ENCODE results near the gene SUGCT. TPM values are rescaled to one million over a fixed set of nuclear protein-coding genes. Genes with fewer than 3 reads are reported as not detected.
"Not testable (repeated sequence)": the region's sequence is repeated elsewhere in the genome, so short reads cannot be mapped to it uniquely, and the experiment has no call there.

SUGCT gene
- total RNA-seq, 1 donor from 2014 or later: 1.0 TPM

DNA sequence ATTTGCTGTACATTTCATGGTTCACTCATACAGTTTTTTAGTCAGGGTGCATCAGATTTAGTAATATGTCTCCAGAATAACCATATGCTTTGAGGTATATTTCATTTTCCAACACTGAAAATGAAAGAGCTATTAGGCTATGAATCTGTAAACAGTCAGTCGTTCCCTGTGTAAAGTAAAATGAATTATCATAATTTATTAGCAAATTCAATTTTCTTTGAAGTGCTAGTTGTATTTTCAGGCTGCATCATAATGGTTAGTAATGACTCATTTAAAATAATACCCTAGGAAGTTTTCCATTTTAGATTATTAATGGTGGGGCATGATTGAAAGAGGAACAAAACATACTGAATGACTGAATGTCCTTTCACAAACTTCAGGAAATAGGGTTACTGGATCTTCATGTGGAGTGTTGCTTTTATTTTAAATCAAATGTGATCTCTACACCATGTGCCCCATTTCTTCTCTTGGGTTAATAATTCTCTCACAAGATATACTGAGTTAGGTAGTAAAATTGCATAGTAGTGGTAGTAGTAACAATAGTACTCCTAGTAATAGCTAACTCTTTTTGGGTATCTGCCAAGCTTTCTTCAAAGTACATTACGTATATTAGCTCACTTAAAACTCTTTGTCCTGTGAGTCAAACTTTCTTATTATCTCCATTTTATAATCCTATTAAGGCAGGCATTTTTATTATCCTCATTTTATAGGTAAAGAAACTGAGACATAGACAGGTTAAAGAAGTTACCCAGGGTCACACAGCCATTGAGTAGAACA, 476.5 kb downstream of the SUGCT start:
- DNase-seq (ENCODE audit: low read depth in 2 of 2): no peak

DNA sequence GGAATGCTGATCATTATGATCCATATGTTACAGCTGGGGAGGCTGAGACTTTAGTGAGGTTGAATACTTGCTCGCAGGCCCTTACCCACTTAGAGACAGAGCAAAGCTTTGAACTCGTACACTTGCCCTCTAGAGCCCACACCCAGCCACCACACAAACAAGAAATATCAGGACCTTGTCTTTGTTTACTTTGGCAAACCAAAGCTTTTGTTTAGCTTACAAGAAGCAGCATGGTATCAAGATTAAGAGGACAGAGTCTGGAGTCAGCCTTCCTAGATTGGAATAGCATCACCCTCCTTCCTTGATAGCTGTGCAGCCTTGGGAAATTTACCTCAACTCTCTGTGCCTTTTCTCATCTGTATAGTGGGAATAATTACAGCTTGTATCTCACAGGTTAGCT, 477.5 kb downstream of the SUGCT start:
- DNase-seq (ENCODE audit: low read depth in 2 of 2): no peak

GRCh38 chr7:40619647-40620046, 484.8 kb downstream of the SUGCT start:
- no peak for DNase-seq (ENCODE audit: low read depth in 2 of 2)

DNA sequence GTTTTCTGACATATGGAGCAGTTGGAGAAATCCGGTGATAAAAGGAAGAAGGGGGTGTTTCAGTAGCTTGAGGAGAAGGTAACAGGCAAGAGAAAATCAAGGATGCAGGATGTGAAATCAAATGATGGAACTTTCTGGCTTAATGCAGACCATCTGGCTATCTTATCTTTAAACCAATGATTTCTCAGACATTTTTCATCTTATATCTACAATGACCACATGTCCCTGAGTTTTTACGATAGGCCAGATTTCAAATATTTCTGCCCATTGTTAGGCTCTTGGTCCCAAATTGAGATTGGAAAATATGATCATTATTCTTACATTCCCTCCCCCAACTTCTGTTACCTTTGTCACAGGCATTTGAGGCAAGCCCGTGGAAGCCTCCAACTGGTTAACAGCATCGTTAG, 486.8 kb downstream of the SUGCT start:
- no peak for DNase-seq (ENCODE audit: low read depth in 2 of 2)

GRCh38 chr7:40622941-40623501, 488.2 kb downstream of the SUGCT start:
- no peak for DNase-seq (ENCODE audit: low read depth in 2 of 2)

DNA sequence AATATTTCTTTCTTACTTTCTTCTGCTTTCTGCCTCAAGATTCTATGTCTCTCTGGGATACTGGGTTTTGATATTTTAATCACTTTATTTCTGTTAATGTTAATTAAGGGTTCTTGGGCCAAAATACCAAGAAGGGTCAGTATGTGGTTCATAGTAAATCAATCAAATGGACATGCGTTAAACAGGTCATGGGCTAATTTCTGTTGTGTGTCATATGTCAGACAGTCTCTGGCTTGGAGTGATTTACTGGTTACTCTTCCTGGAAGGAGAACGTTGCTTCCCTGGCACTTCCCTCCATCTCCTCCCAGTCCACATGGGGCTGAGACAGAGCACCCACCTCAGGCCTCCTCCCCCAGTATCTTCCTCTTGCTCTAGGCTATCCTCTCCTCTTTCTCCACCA, 489.1 kb downstream of the SUGCT start:
- no peak for DNase-seq (ENCODE audit: low read depth in 2 of 2)

DNA sequence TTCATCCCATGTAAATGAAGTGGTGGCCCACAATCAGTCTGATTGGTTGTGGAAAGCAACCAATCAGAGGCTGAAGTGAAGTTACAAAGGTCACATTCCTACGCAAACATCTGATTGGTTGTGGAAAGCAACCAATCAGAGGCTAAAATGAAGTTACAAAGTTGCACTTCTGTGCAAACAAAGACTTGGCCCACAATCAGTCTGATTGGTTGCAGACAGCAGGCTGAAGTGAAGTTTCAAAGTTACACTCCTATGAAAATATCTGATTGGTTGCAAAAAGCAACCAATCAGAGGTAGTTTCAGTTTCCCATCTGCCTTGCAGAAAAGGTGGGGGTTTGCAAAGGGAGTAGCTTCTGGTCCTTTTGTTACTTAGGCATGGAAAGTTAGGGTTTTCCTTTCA, 492.6 kb downstream of the SUGCT start:
- not testable (repeated sequence) for DNase-seq (ENCODE audit: low read depth in 2 of 2)

DNA sequence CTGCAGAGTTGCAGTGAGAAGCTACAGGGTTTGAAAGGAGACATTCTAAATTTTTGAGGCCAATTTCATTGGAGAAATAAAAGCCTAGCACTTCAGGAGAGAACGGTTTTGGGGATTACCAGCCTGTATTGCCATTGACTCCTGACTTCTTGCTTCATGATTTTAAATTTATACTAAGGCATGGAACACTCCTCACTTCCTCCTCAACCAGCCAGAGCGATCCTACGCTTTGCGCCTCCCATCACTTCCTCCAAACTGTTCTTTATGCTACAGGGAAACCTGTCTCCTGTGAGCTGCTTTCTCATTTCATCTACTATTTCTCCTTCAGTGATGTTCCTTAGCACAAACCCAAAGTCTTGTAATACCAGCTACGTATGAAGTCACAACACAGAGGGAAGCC, 495.1 kb downstream of the SUGCT start:
- DNase-seq (ENCODE audit: low read depth in 2 of 2): no peak

DNA sequence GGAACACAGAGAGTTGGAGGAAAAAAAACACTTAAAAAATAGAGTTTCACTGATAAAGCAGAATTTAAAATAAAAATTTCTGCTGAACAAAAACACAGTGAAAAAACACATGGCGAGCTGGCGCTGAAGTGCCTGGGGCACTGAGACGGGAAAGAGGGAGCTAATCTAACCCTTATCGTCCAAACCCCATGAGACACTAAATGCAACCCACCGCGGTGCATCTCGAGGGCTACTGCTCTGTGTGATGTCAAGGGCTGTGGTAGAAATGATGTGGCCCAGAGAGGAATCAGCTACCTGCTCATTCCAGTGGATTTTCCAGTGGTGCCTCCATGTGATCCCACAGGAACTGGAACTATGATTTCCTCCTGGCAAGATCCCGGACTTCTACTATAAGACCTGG, 499.3 kb downstream of the SUGCT start:
- DNase-seq (ENCODE audit: low read depth in 2 of 2): no peak

DNA sequence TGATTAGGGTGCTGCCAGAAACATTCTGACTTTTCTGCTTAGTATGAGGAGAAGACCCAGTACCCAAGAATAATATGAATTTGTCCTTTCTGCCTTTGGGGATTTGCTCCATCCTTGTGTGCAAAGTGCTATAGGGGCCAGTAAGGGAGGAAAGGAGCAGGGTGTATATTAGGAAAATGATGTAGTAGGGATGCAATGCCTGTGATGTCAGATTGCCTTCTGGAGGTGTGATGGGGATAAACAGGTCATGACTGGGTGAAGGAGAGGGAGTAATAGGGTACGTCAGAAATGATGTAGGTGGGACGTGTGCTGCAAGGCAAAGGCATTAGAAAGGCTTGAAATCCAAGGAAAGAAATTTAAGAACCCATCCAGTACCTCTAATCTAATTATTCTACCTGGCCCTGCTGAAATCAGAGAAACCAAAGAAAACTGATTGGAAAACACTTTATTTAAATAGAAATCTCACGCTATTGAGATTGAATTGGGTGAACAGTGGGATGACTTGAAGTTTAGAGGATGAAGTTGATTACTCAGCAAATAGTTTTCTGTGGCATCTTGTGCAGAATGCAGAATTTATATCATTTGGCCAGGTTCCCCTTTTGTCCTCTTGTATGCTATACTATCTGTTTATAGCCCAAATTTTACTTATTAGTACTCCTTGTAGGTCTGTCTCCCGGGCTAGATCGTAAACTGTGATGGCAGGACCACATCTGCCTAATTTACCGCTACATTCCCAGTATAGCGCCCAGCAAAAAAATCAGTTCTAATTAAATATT, 503.9 kb downstream of the SUGCT start:
- no peak for DNase-seq (ENCODE audit: low read depth in 2 of 2)

DNA sequence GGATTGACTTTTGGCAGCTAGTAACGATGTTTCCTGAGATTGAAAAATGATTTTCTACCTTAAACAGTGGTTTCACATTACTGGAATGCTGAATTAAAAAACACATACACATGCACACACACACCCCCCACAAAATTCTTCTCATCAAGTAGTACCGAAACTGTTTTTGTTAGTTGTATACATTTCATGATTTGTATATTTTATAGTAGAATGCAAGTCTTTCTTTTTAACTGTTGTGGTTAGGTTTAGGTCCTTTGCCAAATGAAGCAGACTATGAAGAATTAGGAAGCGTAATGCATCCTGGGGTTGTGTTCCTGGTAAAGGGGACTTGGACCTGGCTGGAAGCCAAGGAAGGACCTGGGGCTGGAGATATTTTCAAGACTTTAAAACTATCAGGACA, 505.8 kb downstream of the SUGCT start:
- DNase-seq (ENCODE audit: low read depth in 2 of 2): no peak

DNA sequence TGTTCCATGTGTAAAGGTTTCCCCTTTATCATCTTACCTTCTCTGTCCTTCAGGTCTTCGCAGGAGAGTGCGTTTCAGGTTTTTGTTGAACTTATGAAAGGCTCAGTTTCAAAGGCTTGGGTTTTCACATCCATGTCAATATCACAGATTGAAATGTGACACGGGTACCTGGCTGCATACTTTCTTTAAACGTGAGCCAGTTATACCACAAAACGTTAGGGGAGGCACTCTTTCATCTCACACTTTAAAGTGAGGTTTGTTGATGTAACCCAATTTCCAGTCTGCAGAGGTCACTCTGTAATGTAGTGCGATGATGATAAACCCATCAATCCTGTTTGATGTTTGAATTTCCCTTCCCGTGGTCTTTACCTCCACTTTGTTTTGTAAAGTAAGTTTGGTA, 506.9 kb downstream of the SUGCT start:
- no peak for DNase-seq (ENCODE audit: low read depth in 2 of 2)

GRCh38 chr7:40643664-40644063, 508.9 kb downstream of the SUGCT start:
- no peak for DNase-seq (ENCODE audit: low read depth in 2 of 2)

GRCh38 chr7:40644454-40645188, 509.8 kb downstream of the SUGCT start:
- no peak for DNase-seq (ENCODE audit: low read depth in 2 of 2)

- no peak for DNase-seq (ENCODE audit: low read depth in 2 of 2)
Observed at GRCh38 chr7:40645197-40645596, 510.4 kb downstream of the SUGCT start.

DNA sequence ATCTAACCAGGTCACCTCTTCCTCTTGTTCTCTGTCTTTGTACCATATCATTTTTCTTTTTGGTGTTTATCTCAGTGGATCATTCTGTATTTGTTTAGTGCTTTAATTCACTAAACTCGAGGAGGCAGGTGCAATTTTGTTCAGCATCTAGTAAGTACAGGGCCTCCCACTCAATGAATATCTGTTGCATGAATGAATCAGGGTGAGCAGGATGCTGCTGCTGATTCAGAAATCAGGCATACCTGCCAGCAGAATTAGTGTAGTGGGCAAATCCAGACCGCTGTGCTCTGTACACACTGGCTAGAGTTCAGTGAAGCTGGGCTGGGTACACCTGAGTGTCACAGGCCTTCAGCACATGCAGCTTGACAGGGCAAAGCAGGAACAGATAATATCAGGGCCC, 511.9 kb downstream of the SUGCT start:
- DNase-seq (ENCODE audit: low read depth in 2 of 2): no peak

DNA sequence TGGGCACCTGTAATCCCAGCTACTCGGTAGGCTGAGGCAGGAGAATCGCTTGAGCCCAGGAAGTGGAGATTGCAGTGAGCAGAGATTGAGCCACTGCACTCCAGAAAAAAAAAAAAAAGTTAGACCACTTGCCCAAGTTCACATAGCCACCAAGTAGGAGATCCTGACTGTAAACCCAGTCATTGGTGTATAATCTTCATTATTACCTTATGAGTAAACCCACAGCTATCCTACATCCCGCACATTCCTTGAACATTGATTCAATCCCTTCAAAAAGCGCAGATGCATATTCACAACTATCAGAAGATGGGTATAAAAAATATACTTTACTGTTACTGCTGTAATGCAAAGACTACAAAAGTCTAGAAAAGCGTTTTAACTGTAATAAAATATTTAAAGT, 512.9 kb downstream of the SUGCT start:
- no peak for DNase-seq (ENCODE audit: low read depth in 2 of 2)

DNA sequence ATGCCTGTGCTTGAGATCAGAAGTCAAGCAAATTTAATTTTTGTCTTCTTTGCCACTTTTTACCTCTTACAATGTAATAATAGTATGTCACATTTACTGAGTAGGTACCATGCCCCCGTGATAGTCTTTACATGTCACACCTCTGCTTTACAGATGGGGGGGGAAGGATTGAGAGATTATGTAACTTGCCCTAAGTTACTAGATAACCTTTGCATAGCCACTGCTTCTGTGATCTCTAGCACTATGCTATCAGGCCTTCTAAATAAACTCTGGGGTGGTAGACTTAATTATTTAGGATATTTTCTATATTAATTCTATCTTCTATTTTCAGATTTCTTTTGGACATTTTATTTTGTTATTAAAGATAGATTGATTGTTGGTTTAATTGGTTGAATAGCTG, 514.4 kb downstream of the SUGCT start:
- DNase-seq (ENCODE audit: low read depth in 2 of 2): no peak

GRCh38 chr7:40650903-40651302, 516.1 kb downstream of the SUGCT start:
- DNase-seq (ENCODE audit: low read depth in 2 of 2): not testable (repeated sequence)

GRCh38 chr7:40654171-40654570, 519.4 kb downstream of the SUGCT start:
- DNase-seq (ENCODE audit: low read depth in 2 of 2): no peak

DNA sequence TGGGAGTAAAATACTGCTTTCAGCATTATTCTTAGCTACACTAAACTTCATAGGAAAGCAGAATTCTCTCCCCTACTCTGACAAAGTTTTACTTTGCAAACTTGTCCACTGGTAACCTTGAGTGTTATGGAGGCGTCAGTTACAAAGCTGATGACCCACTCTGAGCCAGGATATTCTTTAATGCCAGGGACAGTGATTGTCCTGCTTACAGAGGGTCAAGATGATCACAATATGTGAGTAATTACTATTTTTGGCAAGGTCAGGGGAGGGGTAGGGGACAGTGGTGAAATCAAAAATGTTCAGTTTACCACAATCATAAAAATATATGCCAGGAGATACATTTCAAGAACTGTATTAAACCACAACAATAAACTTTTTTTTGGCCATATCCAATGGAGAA, 520.6 kb downstream of the SUGCT start:
- no peak for DNase-seq (ENCODE audit: low read depth in 2 of 2)

- no peak for DNase-seq (ENCODE audit: low read depth in 2 of 2)
Observed at GRCh38 chr7:40656349-40656748, 521.5 kb downstream of the SUGCT start.
